Fibroblast of lung (primary cell): Measurements from ENCODE around the gene SLC10A1.

Experiments used
- CTCF ChIP-seq, 2 donors: IDR thresholded peaks in 1 of 2; conservative IDR thresholded peaks in 1 of 2; 1 replicate in 1 of 2; 2 replicates in 1 of 2; pipeline ENCODE4 v1.5.1; 2011 to 2012; ENCODE audit warnings: low read length in 2 of 2, control low read depth in 1 of 2, inconsistent platforms in 1 of 2, low read depth in 1 of 2, mild to moderate bottlenecking in 1 of 2
- EZH2 ChIP-seq: IDR thresholded peaks from 2 replicates; pipeline ENCODE4 v1.5.1; 2012; ENCODE audit warnings: low read length, control low read depth, mild to moderate bottlenecking; ENCODE audit errors: missing control alignments

GRCh38 chr14:69780092-69780491, 16.9 kb downstream of the SLC10A1 start:
- TF ChIP-seq CTCF (conservative IDR thresholded peaks at IDR 0.05 in 1 of 2, IDR thresholded peaks at IDR 0.05 in 1 of 2; ENCODE audit: low read depth in 1 of 2, low read length in 2 of 2) (no peak), EZH2 (no peak)
